IPS-20b (cell line): Measurements from ENCODE around the gene PCDHA8.
A peak's percentile ranks its signal among the peaks of the same experiment; 100 is the strongest.
"Not testable (repeated sequence)": the region's sequence is repeated elsewhere in the genome, so short reads cannot be mapped to it uniquely, and the experiment has no call there.

Experiments
- H3K27ac ChIP-seq: one replicate; pipeline ENCODE4 v1.5.1; 2013; ENCODE audit warnings: low read length
- H3K27me3 ChIP-seq: 2 replicates; pipeline ENCODE4 v1.6.1; 2013; ENCODE audit warnings: mild to moderate bottlenecking, low read length, inconsistent platforms; ENCODE audit not compliant: insufficient read depth
- H3K36me3 ChIP-seq: 2 replicates; pipeline ENCODE4 v1.6.1; 2013; ENCODE audit warnings: low read depth, mild to moderate bottlenecking, inconsistent platforms, low read length, moderate library complexity; ENCODE audit not compliant: insufficient read depth
- H3K4me1 ChIP-seq: 2 replicates; pipeline ENCODE4 v1.6.1; 2013; ENCODE audit warnings: mild to moderate bottlenecking, control low read depth, inconsistent platforms, low read length, moderate library complexity; ENCODE audit not compliant: insufficient read depth
- H3K4me3 ChIP-seq: 2 replicates; pipeline ENCODE4 v1.5.1; 2013; ENCODE audit warnings: mild to moderate bottlenecking, low read length, inconsistent platforms
- H3K9ac ChIP-seq: 2 replicates; pipeline ENCODE4 v1.6.1; 2013; ENCODE audit warnings: low read depth, mild to moderate bottlenecking, inconsistent platforms, low read length, moderate library complexity
- H3K9me3 ChIP-seq: 2 replicates; pipeline ENCODE4 v1.6.1; 2013; ENCODE audit warnings: mild to moderate bottlenecking, low read depth, low read length, inconsistent platforms; ENCODE audit not compliant: insufficient read depth

The PCDHA8 gene

GRCh38 chr5:140862441-140863295 is 21.7 kb downstream of the PCDHA8 start:
- Histone ChIP-seq H3K9ac (no peak overlapping the region), H3K27me3 (no peaks in the 10 kb centered on the region), H3K4me3 (no peak overlapping the region)

GRCh38 chr5:140868721-140869554 is 28.0 kb downstream of the PCDHA8 start, which contains the start of gene PCDHA11:
PCDHA11 (plus strand) TSS chr5:140868957; CDS start chr5:140869104, 147 bp downstream.
- Histone ChIP-seq H3K9me3 (peaks cover 23% of the 10 kb centered on the region; the same call in 1 of the 2 replicates), H3K4me1 (no peaks in the 10 kb centered on the region), H3K9ac (peak within 1 kb of the TSS; percentile 62; the same call in 1 of the 2 replicates), H3K27ac (no peak within 1 kb of the TSS), H3K27me3 (no peaks in the 10 kb centered on the region), H3K36me3 (no peaks in the 10 kb centered on the region), H3K4me3 (peak within 1 kb of the TSS; percentile 63; the same call in 1 of the 2 replicates)

More at GRCh38 chr5:140862441-140863295, 21.7 kb downstream of the PCDHA8 start:
- no peaks in the 10 kb centered on the region for H3K36me3 ChIP-seq
- no peaks in the 10 kb centered on the region for H3K4me1 ChIP-seq
- H3K9me3 ChIP-seq = peaks cover 44% of the 10 kb centered on the region
- H3K27ac ChIP-seq = no peak overlapping the region

DNA sequence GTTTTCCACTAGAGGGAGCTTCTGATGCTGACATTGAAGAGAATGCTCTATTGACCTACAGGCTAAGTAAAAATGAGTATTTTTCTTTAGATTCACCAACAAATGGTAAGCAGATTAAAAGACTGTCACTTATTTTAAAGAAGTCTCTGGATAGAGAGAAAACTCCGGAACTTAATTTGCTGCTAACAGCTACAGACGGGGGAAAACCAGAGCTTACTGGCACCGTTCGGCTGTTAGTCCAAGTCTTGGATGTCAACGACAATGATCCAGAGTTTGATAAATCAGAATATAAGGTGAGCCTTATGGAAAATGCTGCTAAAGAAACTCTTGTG is 28.5 kb downstream of the PCDHA8 start:
- peak overlapping the region; percentile 62; the same call in 1 of the 2 replicates for H3K9ac ChIP-seq
- peaks cover 23% of the 10 kb centered on the region; the same call in 1 of the 2 replicates for H3K9me3 ChIP-seq
- H3K27me3 ChIP-seq = no peaks in the 10 kb centered on the region
- peak overlapping the region; percentile 63; the same call in 1 of the 2 replicates for H3K4me3 ChIP-seq
- no peaks in the 10 kb centered on the region for H3K4me1 ChIP-seq
- H3K27ac ChIP-seq = no peak overlapping the region
- H3K36me3 ChIP-seq = no peaks in the 10 kb centered on the region

GRCh38 chr5:140870221-140871201 is 29.5 kb downstream of the PCDHA8 start:
- Histone ChIP-seq H3K27ac (no peak overlapping the region), H3K9ac (no peak overlapping the region), H3K4me3 (no peak overlapping the region), H3K36me3 (no peaks in the 10 kb centered on the region), H3K9me3 (peaks cover 18% of the 10 kb centered on the region; the same call in 1 of the 2 replicates), H3K4me1 (no peaks in the 10 kb centered on the region), H3K27me3 (no peaks in the 10 kb centered on the region)

- Histone ChIP-seq H3K9me3 (peaks cover 2% of the 10 kb centered on the region; the same call in 1 of the 2 replicates), H3K27me3 (no peaks in the 10 kb centered on the region), H3K9ac (peak within 1 kb of the TSS; percentile 59), H3K4me3 (peak within 1 kb of the TSS; percentile 67), H3K27ac (no peak within 1 kb of the TSS), H3K36me3 (no peaks in the 10 kb centered on the region), H3K4me1 (no peaks in the 10 kb centered on the region; the same call in 1 of the 2 replicates)
Measured at GRCh38 chr5:140875085-140876065, 34.4 kb downstream of the PCDHA8 start, which contains the start of gene PCDHA12. PCDHA12 (plus strand) TSS chr5:140875308; CDS start chr5:140875473, 165 bp downstream.

GRCh38 chr5:140876541-140877261 is 35.7 kb downstream of the PCDHA8 start:
- not testable (repeated sequence) for H3K9me3 ChIP-seq, H3K27me3 ChIP-seq, H3K4me1 ChIP-seq, H3K4me3 ChIP-seq, H3K9ac ChIP-seq, H3K36me3 ChIP-seq, H3K27ac ChIP-seq

- no peaks in the 10 kb centered on the region; the same call in 1 of the 2 replicates for H3K4me1 ChIP-seq
- H3K36me3 ChIP-seq = no peaks in the 10 kb centered on the region
- no peaks in the 10 kb centered on the region; the same call in 1 of the 2 replicates for H3K9me3 ChIP-seq
- no peaks in the 10 kb centered on the region for H3K27me3 ChIP-seq
- no peak overlapping the region for H3K4me3 ChIP-seq
- no peak overlapping the region for H3K9ac ChIP-seq
- H3K27ac ChIP-seq = no peak overlapping the region
Measured at GRCh38 chr5:140877262-140877581, 36.2 kb downstream of the PCDHA8 start.

- peak within 1 kb of the TSS; percentile 47; the same call in 1 of the 2 replicates for H3K9ac ChIP-seq
- H3K27ac ChIP-seq = no peak within 1 kb of the TSS
- no peaks in the 10 kb centered on the region for H3K36me3 ChIP-seq
- no peaks in the 10 kb centered on the region for H3K4me1 ChIP-seq
- peak within 1 kb of the TSS; percentile 76 for H3K4me3 ChIP-seq
- H3K9me3 ChIP-seq = no peaks in the 10 kb centered on the region
- no peaks in the 10 kb centered on the region for H3K27me3 ChIP-seq
Measured at GRCh38 chr5:140881889-140882590, 41.1 kb downstream of the PCDHA8 start, which contains the start of gene PCDHA13. PCDHA13 (plus strand) TSS chr5:140882124; CDS start chr5:140882269, 145 bp downstream.

GRCh38 chr5:140882591-140882899 is 41.6 kb downstream of the PCDHA8 start:
- Histone ChIP-seq H3K4me1 (no peaks in the 10 kb centered on the region), H3K4me3 (peak overlapping the region; percentile 76), H3K27me3 (no peaks in the 10 kb centered on the region), H3K9ac (peak overlapping the region; percentile 47; the same call in 1 of the 2 replicates), H3K9me3 (no peaks in the 10 kb centered on the region), H3K27ac (no peak overlapping the region), H3K36me3 (no peaks in the 10 kb centered on the region)
